Measurements from ENCODE around the gene ARHGEF2.

GRCh38 chr1:155946633-155947219, 31.6 kb downstream of the ARHGEF2 start:
- TF ChIP-seq, protein P1, sequence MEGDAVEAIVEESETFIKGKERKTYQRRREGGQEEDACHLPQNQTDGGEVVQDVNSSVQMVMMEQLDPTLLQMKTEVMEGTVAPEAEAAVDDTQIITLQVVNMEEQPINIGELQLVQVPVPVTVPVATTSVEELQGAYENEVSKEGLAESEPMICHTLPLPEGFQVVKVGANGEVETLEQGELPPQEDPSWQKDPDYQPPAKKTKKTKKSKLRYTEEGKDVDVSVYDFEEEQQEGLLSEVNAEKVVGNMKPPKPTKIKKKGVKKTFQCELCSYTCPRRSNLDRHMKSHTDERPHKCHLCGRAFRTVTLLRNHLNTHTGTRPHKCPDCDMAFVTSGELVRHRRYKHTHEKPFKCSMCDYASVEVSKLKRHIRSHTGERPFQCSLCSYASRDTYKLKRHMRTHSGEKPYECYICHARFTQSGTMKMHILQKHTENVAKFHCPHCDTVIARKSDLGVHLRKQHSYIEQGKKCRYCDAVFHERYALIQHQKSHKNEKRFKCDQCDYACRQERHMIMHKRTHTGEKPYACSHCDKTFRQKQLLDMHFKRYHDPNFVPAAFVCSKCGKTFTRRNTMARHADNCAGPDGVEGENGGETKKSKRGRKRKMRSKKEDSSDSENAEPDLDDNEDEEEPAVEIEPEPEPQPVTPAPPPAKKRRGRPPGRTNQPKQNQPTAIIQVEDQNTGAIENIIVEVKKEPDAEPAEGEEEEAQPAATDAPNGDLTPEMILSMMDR (conservative IDR thresholded peaks at IDR 0.05 in 1 of 2, IDR thresholded peaks at IDR 0.05 in 1 of 2; ENCODE audit: low read depth in 1 of 2, low read length in 2 of 2): no peak
- TF ChIP-seq EZH2 (IDR thresholded peaks at IDR 0.05; ENCODE audit: low read length, missing control alignments): no peak

All from fibroblast of lung (primary cell).